Mesothelial cell of epicardium (in vitro differentiated cells): ENCODE results near the gene APOA5. TPM values are rescaled to one million over a fixed set of nuclear protein-coding genes. Genes with fewer than 3 reads are reported as not detected.

Experiments used
- DNase-seq, 2 experiments: peaks; one replicate each; pipeline ENCODE4 v3.0.0; 2021; ENCODE audit warnings: low spot score in 2 of 2; ENCODE audit not compliant: unreplicated experiment in 2 of 2
- H3K27ac Mint-ChIP-seq: 2 replicates; pipeline ENCODE4 v1.8.0; 2021; ENCODE audit warnings: mixed read lengths
- H3K27me3 Mint-ChIP-seq: 2 replicates; pipeline ENCODE4 v1.8.0; 2021; ENCODE audit warnings: low read depth, mixed read lengths
- H3K36me3 Mint-ChIP-seq: 2 replicates; pipeline ENCODE4 v1.8.0; 2021; ENCODE audit warnings: mixed read lengths
- H3K4me1 Mint-ChIP-seq: 2 replicates; pipeline ENCODE4 v1.8.0; 2021; ENCODE audit warnings: mixed read lengths
- H3K4me3 Mint-ChIP-seq: 2 replicates; pipeline ENCODE4 v1.8.0; 2021; ENCODE audit warnings: mild to moderate bottlenecking, moderate library complexity, mixed read lengths
- H3K9me3 Mint-ChIP-seq: 2 replicates; pipeline ENCODE4 v1.8.0; 2021; ENCODE audit warnings: mixed read lengths
- total RNA-seq: library from RNA; stranded (reverse); gene quantifications from 3 replicates; pipeline ENCODE4 v1.2.1, GENCODE V29; 2021
- TF ChIP-seq, protein P1 (sequence below): fragments of 200-600 bp; sonication (generic); IDR thresholded peaks from one replicate; pipeline ENCODE4 v1.5.0; 2021; ENCODE audit warnings: antibody characterized with exemption; ENCODE audit not compliant: unreplicated experiment

APOA5 gene
- total RNA-seq, 1 donor from 2014 or later, result not detected

DNA sequence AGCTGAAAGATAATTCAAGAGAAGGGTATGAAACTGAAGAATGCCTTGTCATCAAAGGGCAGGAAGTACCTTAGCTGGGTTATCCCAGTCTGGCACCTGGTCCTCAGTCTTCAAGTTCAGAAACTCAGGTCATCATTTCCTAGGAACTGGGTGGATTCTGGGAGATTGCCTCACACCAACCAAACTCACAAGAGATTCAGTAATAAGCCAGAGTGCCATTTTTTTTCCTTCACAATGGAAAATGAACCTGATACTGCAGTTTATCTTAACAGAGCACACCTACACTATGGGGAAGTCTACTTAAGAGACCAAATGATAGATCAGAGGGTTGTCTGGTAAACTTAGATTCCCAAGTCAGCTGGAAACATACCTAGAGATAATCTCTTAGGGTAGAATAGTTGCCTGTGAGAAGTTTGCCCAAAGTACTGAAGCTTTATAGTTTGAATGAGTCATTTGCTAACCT is 15.1 kb downstream of the APOA5 start:
- Mint-ChIP-seq H3K4me1 (peaks cover 16% of the 10 kb centered on the region), H3K27ac (no peak overlapping the region), H3K4me3 (no peak overlapping the region), H3K9me3 (no peaks in the 10 kb centered on the region), H3K36me3 (peaks cover 30% of the 10 kb centered on the region), H3K27me3 (no peaks in the 10 kb centered on the region)
- DNase-seq, result no peak
- TF ChIP-seq, protein P1, sequence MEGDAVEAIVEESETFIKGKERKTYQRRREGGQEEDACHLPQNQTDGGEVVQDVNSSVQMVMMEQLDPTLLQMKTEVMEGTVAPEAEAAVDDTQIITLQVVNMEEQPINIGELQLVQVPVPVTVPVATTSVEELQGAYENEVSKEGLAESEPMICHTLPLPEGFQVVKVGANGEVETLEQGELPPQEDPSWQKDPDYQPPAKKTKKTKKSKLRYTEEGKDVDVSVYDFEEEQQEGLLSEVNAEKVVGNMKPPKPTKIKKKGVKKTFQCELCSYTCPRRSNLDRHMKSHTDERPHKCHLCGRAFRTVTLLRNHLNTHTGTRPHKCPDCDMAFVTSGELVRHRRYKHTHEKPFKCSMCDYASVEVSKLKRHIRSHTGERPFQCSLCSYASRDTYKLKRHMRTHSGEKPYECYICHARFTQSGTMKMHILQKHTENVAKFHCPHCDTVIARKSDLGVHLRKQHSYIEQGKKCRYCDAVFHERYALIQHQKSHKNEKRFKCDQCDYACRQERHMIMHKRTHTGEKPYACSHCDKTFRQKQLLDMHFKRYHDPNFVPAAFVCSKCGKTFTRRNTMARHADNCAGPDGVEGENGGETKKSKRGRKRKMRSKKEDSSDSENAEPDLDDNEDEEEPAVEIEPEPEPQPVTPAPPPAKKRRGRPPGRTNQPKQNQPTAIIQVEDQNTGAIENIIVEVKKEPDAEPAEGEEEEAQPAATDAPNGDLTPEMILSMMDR, result no peak

DNA sequence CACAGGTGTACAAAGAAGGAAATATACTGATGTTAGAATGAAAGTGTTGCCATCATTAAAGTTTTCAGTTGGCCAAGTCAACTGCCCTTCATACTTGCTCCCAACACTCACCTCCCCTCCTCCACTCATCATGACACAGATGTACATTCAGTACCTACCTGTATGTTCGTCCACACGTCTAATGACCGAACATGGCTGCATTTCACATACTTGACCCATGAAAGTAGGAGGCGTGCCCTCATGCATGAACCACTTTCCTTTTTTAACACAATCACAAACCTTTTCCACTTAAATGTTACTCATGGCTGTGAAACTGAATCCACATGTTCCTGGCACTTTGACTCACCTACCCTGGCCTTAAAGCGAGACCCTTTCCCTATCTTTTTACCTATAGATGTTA is 15.7 kb downstream of the APOA5 start:
- Mint-ChIP-seq H3K27ac (no peak overlapping the region), H3K36me3 (peaks cover 25% of the 10 kb centered on the region), H3K27me3 (no peaks in the 10 kb centered on the region), H3K4me3 (no peak overlapping the region), H3K4me1 (peaks cover 21% of the 10 kb centered on the region), H3K9me3 (no peaks in the 10 kb centered on the region)
- no peak for DNase-seq
- TF ChIP-seq, protein P1, result no peak

DNA sequence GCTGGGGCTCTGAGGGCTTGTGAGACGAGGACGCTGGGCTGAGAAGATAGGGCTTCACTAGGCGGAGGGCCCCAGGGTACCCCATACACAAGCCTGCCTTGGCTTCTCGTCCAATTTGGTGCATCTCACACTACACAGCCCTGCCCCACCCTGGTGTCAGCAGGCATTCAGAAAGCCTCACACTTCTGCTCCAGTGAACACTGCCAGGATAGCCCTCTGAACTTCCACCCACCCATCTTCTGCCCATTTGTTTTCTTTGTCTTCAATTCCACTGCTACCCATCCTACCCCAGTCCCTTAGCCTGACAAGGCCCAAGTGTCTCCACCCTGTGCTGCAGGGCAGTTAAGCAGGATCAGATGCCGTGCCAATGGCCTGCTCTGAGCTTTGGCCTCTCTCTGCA is 17.0 kb downstream of the APOA5 start:
- TF ChIP-seq, protein P1, result no peak
- H3K4me3 Mint-ChIP-seq, result no peak overlapping the region
- H3K27ac Mint-ChIP-seq, result no peak overlapping the region

DNA sequence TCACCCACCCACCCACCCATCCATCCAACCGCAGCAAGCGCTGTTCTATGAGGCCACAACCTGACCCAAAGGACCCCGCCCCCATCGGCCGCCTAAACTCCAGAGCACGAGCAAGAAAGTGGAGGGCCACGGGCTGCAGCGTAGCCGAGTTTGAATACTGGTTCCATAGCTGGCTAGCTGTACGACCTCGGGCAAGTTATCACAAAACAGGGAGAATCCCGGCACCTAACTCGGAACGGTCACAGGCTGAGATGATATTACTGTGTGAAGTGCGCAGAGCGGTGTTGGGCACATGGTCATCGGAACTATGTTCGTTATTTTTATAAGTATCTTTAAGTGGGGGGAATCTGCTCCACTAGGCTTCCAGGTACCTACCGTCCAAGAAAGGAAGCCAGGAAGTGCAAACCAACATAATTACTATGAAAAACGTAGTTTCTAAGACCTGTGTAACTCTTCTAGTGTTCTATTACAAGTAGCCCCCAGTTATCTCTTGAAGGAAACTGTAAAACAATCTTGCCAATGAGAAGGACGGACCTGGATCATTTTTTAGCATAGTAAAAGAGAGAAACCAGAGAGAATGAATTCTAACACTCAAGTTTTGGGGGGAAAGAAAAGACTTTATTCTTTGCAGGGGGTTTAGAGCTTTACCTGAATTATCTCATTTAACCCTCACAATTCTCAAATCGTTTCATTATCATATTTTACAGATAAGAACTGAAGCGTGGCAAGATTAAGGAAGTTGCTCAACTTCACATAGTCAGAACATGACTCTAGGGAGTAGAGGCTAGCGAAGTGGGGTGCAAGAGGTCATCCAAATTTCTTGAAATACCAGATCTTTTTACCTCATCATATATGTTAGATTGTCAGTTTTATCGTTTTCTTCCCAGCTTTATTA is 18.2 kb downstream of the APOA5 start:
- peaks cover 24% of the 10 kb centered on the region for H3K4me1 Mint-ChIP-seq
- peak overlapping the region; percentile 97 for H3K4me3 Mint-ChIP-seq
- peak overlapping the region; percentile 99 for H3K27ac Mint-ChIP-seq
- no peaks in the 10 kb centered on the region for H3K27me3 Mint-ChIP-seq
- no peaks in the 10 kb centered on the region for H3K9me3 Mint-ChIP-seq
- peaks cover 13% of the 10 kb centered on the region for H3K36me3 Mint-ChIP-seq
- DNase-seq, result no peak
- TF ChIP-seq, protein P1, result no peak

More for the DNA sequence above, 17.0 kb downstream of the APOA5 start:
- DNase-seq, result no peak
- Mint-ChIP-seq H3K27me3 (no peaks in the 10 kb centered on the region), H3K4me1 (peaks cover 24% of the 10 kb centered on the region), H3K36me3 (peaks cover 24% of the 10 kb centered on the region), H3K9me3 (no peaks in the 10 kb centered on the region)

DNA sequence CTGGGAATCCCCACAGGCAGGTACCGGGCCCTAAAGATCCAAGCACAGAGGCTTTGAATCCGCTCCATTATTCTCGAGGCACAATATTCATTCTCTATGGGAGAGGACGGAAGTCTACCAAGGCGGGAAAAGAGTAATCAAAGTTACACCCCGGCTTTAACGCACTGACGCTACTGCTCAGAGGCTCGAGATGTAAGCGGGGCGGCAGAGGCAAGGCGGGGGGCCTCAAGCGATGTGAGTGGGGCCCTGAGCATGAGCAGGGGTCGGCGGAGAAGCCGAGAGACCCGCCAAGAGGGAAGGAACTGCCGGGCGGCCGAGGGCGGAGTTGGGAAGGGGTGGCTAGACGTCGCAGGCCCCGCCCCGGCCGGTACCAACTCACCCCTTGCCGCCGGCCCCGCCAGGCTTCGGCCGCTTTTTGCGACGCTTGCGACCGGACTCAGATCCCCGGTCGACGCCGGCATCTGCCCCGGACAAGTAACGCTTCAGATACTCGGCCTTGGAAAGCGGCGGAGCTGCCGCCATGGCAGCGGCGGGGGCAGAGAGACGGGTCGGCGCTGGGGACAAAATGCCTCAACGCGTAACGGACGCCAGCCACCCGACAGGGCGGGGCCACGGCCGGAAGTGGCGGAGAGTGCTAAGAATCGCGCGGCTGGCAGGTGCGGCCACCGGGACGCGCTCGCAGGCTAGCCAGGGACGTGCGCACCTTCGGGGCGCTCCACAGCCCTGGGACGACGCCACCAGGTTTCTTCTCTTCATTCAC is 19.1 kb downstream of the APOA5 start, which contains the start of gene BUD13:
Gene BUD13 (minus strand): TSS at position 545 of the 760 bp plus-strand sequence. CDS start 23 bp downstream, at position 522.
- H3K27me3 Mint-ChIP-seq, result no peaks in the 10 kb centered on the region
- peaks cover 24% of the 10 kb centered on the region for H3K4me1 Mint-ChIP-seq
- no peaks in the 10 kb centered on the region for H3K9me3 Mint-ChIP-seq
- DNase-seq, result peak; percentile 84 to 93
- H3K27ac Mint-ChIP-seq, result peak within 1 kb of the TSS; percentile 99
- TF ChIP-seq, protein P1, result no peak
- peak within 1 kb of the TSS; percentile 97 for H3K4me3 Mint-ChIP-seq
- peaks cover 10% of the 10 kb centered on the region for H3K36me3 Mint-ChIP-seq
